IMR-90 (cell line): ENCODE data around the gene UBE2V1. TPM values are rescaled to one million over a fixed set of nuclear protein-coding genes. Genes with fewer than 3 reads are reported as not detected.

Source experiments
- ATAC-seq: fragments of 200-7000 bp; cut with Tn5 transposase; 2 replicates; pipeline ENCODE4 v1.9.1; 2020; ENCODE audit warnings: low read depth, mild to moderate bottlenecking, moderate library complexity
- BruUV-seq: library from RNA; stranded (reverse); fragments of 400-500 nt; replicated peaks from 2 replicates; lab custom pipeline; 2021; lab: Mats Ljungman, UMichigan
- CTCF ChIA-PET: fragments of 300-600 bp; formaldehyde crosslinking; extraction: SDS; loops from one replicate; lab custom pipeline; 2021; ENCODE audit warnings: antibody characterized with exemption; lab: Yijun Ruan, JAX
- POLR2A ChIA-PET: fragments of 300-600 bp; sonication (Branson Sonifier 250); formaldehyde crosslinking; loops from one replicate; lab custom pipeline; 2022; ENCODE audit warnings: antibody characterized with exemption; ENCODE audit not compliant: unreplicated experiment; lab: Charles Lee
- DNase-seq: peaks from one replicate; pipeline ENCODE4 v3.0.0; 2013
- H2AFZ ChIP-seq: replicated peaks from 2 replicates; pipeline ENCODE3; 2013; ENCODE audit warnings: low read length, mild to moderate bottlenecking; ENCODE audit not compliant: poor library complexity
- H2AK5ac ChIP-seq: 2 replicates; pipeline ENCODE4 v1.6.1; 2013; ENCODE audit warnings: low read depth, low read length, inconsistent platforms
- H2AK9ac ChIP-seq: replicated peaks from 2 replicates; pipeline ENCODE3; 2013; ENCODE audit warnings: mild to moderate bottlenecking, low read depth, low read length, moderate library complexity; ENCODE audit not compliant: poor library complexity
- H2BK120ac ChIP-seq: 2 replicates; pipeline ENCODE4 v1.6.1; 2013; ENCODE audit warnings: low read depth, low read length, inconsistent platforms
- H2BK15ac ChIP-seq: 3 replicates; pipeline ENCODE4 v1.6.1; 2013; ENCODE audit warnings: low read depth, low read length, inconsistent platforms
- H2BK20ac ChIP-seq: 2 replicates; pipeline ENCODE4 v1.6.1; 2013; ENCODE audit warnings: low read depth, mild to moderate bottlenecking, inconsistent platforms, low read length, moderate library complexity
- H2BK5ac ChIP-seq: 2 replicates; pipeline ENCODE4 v1.6.1; 2013; ENCODE audit warnings: mild to moderate bottlenecking, low read depth, low read length, inconsistent platforms; ENCODE audit not compliant: poor library complexity, severe bottlenecking
- H3K14ac ChIP-seq: replicated peaks from 2 replicates; pipeline ENCODE4 v1.6.1; 2013; ENCODE audit warnings: low read depth, low read length, inconsistent platforms
- H3K18ac ChIP-seq: 2 replicates; pipeline ENCODE4 v1.6.1; 2013; ENCODE audit warnings: low read depth, low read length, control low read depth
- H3K23ac ChIP-seq: 2 replicates; pipeline ENCODE4 v1.6.1; 2013; ENCODE audit warnings: low read depth, low read length, inconsistent platforms
- H3K27ac ChIP-seq: 2 replicates; pipeline ENCODE4 v1.5.1; 2013; ENCODE audit warnings: mild to moderate bottlenecking, control low read depth, low read length; ENCODE audit not compliant: insufficient read depth
- H3K27me3 ChIP-seq: 2 replicates; pipeline ENCODE4 v1.6.1; 2013; ENCODE audit warnings: low read length; ENCODE audit not compliant: control insufficient read depth, insufficient read depth
- H3K36me3 ChIP-seq: 2 replicates; pipeline ENCODE4 v1.6.1; 2013; ENCODE audit warnings: low read length, mixed read lengths; ENCODE audit not compliant: control insufficient read depth, insufficient read depth
- H3K4ac ChIP-seq: 2 replicates; pipeline ENCODE4 v1.6.1; 2013; ENCODE audit warnings: low read depth, low read length, inconsistent platforms
- H3K4me1 ChIP-seq: 2 replicates; pipeline ENCODE4 v1.6.1; 2013; ENCODE audit warnings: low read length, mixed read lengths; ENCODE audit not compliant: control insufficient read depth, insufficient read depth
- H3K4me2 ChIP-seq: 2 replicates; pipeline ENCODE4 v1.6.1; 2013; ENCODE audit warnings: low read depth, mild to moderate bottlenecking, control low read depth, low read length, moderate library complexity
- H3K4me3 ChIP-seq: 2 replicates; pipeline ENCODE4 v1.5.1; 2013; ENCODE audit warnings: low read depth, mild to moderate bottlenecking, control low read depth, low read length, moderate library complexity; ENCODE audit not compliant: insufficient read depth
- H3K56ac ChIP-seq: 2 replicates; pipeline ENCODE4 v1.6.1; 2013; ENCODE audit warnings: low read length, inconsistent platforms; ENCODE audit not compliant: insufficient read depth; ENCODE audit errors: extremely low read depth
- H3K79me1 ChIP-seq, 2 experiments: 2 replicates each; pipeline ENCODE4 v1.6.1; 2013; ENCODE audit warnings: low read length in 2 of 2, inconsistent platforms in 1 of 2, low read depth in 1 of 2
- H3K9ac ChIP-seq: 2 replicates; pipeline ENCODE4 v1.6.1; 2013; ENCODE audit warnings: low read depth, low read length, control low read depth
- H3K9me1 ChIP-seq: 2 replicates; pipeline ENCODE4 v1.6.1; 2013; ENCODE audit warnings: low read length, inconsistent platforms; ENCODE audit not compliant: insufficient read depth
- H3K9me3 ChIP-seq: 2 replicates; pipeline ENCODE4 v1.6.1; 2013; ENCODE audit warnings: low read length; ENCODE audit not compliant: control insufficient read depth, insufficient read depth
- H4K20me1 ChIP-seq: 2 replicates; pipeline ENCODE4 v1.6.1; 2013; ENCODE audit warnings: low read length, inconsistent platforms; ENCODE audit not compliant: insufficient read depth
- H4K5ac ChIP-seq: 2 replicates; pipeline ENCODE4 v1.6.1; 2013; ENCODE audit warnings: mild to moderate bottlenecking, low read depth, low read length, control low read depth
- H4K8ac ChIP-seq, 2 experiments: 2 replicates each; pipeline ENCODE4 v1.6.1; 2013; ENCODE audit warnings: low read depth in 2 of 2, low read length in 2 of 2, control low read depth in 1 of 2, inconsistent platforms in 1 of 2
- H4K91ac ChIP-seq: 2 replicates; pipeline ENCODE4 v1.6.1; 2013; ENCODE audit warnings: low read depth, low read length, inconsistent platforms; ENCODE audit not compliant: insufficient read depth
- CHD1 ChIP-seq: IDR thresholded peaks from 2 replicates; pipeline ENCODE4 v1.6.1; 2012; ENCODE audit warnings: low read depth, low read length, improper control_type of control experiment
- MXI1 ChIP-seq: IDR thresholded peaks from 2 replicates; pipeline ENCODE4 v1.6.1; 2012; ENCODE audit warnings: low read depth, mild to moderate bottlenecking, low read length, moderate library complexity, borderline replicate concordance
- NFE2L2 ChIP-seq: fragments of 150-350 bp; IDR thresholded peaks from 2 replicates; pipeline ENCODE4 v1.6.1; 2016; ENCODE audit warnings: low read depth, mild to moderate bottlenecking, low read length
- RAD21 ChIP-seq: IDR thresholded peaks from 2 replicates; pipeline ENCODE4 v1.6.1; 2012; ENCODE audit warnings: low read length, improper control_type of control experiment
- WGBS, 2 experiments: methylation state at CpG; one replicate each; pipeline versions ENCODE4 v1.1.5 to v1.1.7; 2013; ENCODE audit warnings: missing lambda C conversion rate in 2 of 2; ENCODE audit not compliant: insufficient read length in 1 of 2; ENCODE audit errors: extremely low coverage in 2 of 2; 5-methylcytosine and 5-hydroxymethylcytosine counted together
- dilution Hi-C: fragments of 300-500 bp; cut with HindIII; formaldehyde crosslinking; loops from one replicate; pipeline ENCODE4 v1.14.3; 2018; ENCODE audit warnings: low sequenced_read_pairs; ENCODE audit not compliant: unreplicated experiment
- in situ Hi-C: fragments of 300-500 bp; cut with MboI; formaldehyde crosslinking; loops from 3 replicates; pipeline ENCODE4 v1.14.3; 2019; ENCODE audit warnings: low sequenced_read_pairs, inconsistent platforms, mixed read lengths
- intact Hi-C: fragments of 100-400 bp; cut with micrococcal nuclease; formaldehyde crosslinking; loops from 2 replicates; pipeline ENCODE4 v1.10.0; 2022
- polyA plus RNA-seq, 3 experiments: library from polyadenylated mRNA; depleted of rRNA; stranded (reverse); fragments of >200 nt; gene quantifications; 2 replicates each; pipeline ENCODE4 v1.2.3, GENCODE V29; 2012; ENCODE audit warnings: low replicate concordance in 1 of 3
- total RNA-seq: library from RNA; depleted of rRNA; stranded (reverse); fragments of >200 nt; gene quantifications from 2 replicates; pipeline ENCODE4 v1.2.3, GENCODE V29; 2012
- TF ChIP-seq, protein P1 (sequence below): fragments of 150-350 bp; IDR thresholded peaks from 2 replicates; pipeline ENCODE4 v1.6.1; 2016; ENCODE audit warnings: low read depth, mild to moderate bottlenecking, low read length, moderate library complexity, borderline replicate concordance

The UBE2V1 gene
- total and polyA plus RNA-seq, 2 of the 4 experiments (the other 2 are of a cell fraction) = 20.1 to 138 TPM

DNA sequence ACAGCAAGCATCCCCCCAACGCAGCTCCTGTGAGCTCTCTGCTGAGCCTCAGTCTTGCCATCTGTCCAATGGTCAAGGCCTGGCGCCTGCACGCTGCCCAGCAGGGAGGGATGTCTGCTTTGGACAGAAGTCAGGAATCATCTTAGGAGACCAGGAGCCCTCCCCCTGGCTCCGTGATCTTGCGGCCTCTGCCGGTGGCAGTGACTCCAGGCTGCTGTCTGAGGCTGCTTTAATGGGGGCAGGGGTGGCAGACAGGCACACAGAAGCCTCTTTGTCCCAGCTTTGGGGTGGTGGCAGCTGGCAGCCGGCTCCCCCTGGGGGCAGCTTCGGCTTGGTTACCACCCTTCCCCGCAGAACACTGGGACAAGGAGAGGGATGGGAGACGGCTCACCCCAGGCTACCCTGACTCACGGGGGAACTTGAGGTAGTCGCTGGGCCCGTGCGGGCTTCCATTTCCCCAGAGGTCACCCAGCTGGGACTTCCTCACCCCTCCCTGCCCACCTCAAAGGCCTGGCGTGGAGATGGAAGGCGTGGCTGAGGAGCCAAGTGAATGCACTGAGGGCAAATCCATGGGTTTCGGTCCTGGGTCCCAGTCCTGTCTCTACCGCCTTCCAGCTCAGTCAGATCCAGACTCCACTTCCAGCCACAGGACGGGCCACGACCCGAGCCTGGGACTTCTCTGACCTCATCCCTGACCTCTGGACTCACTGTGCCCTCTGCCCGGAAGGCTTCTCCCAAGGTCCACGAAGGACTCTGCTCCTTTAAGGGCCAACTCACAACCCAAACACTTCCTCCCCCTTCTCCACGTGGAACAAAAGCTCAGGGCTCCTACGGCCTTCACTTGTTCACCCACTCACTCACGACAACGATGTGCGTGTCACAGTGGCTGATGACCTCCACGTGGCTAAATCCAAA lies 25.8 kb upstream of the UBE2V1 start:
- Histone ChIP-seq H3K4me2 (no peak overlapping the region), H2AFZ (no peak overlapping the region), H4K91ac (no peak overlapping the region), H3K18ac (no peak overlapping the region), H2BK120ac (no peak overlapping the region), H3K4ac (no peak overlapping the region), H3K23ac (no peak overlapping the region), H3K56ac (no peak overlapping the region), H3K14ac (no peak overlapping the region; the same call in 1 of the 2 replicates), H2AK9ac (peak overlapping the region; percentile 40), H2AK5ac (peak overlapping the region; percentile 43; the same call in 1 of the 2 replicates), H4K8ac (no peak overlapping the region), H3K9ac (no peak overlapping the region), H3K79me1 (peaks cover 42 to 91% of the 10 kb centered on the region in 2 experiments), H3K9me1 (peaks cover 30% of the 10 kb centered on the region), H3K27me3 (no peaks in the 10 kb centered on the region), H4K20me1 (peaks cover 47% of the 10 kb centered on the region), H3K4me1 (peaks cover 12% of the 10 kb centered on the region), H3K27ac (no peak overlapping the region), H2BK5ac (no peak overlapping the region), H3K9me3 (no peaks in the 10 kb centered on the region), H3K36me3 (peaks cover 55% of the 10 kb centered on the region), H2BK20ac (no peak overlapping the region), H3K4me3 (no peak overlapping the region), H4K5ac (no peak overlapping the region), H2BK15ac (no peak overlapping the region)
- no peak for TF ChIP-seq CHD1
- TF ChIP-seq MXI1 = no peak
- TF ChIP-seq NFE2L2 = no peak
- no peak for TF ChIP-seq RAD21
- TF ChIP-seq, protein P1, sequence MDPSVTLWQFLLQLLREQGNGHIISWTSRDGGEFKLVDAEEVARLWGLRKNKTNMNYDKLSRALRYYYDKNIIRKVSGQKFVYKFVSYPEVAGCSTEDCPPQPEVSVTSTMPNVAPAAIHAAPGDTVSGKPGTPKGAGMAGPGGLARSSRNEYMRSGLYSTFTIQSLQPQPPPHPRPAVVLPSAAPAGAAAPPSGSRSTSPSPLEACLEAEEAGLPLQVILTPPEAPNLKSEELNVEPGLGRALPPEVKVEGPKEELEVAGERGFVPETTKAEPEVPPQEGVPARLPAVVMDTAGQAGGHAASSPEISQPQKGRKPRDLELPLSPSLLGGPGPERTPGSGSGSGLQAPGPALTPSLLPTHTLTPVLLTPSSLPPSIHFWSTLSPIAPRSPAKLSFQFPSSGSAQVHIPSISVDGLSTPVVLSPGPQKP = no peak
- intact Hi-C loops (no loop called here), dilution Hi-C loops (no loop called here), in situ Hi-C loops (no loop called here)
- WGBS, 2 experiments = 92% methylated on average over 15 of the region's 29 CpGs; no CpG with 5 or more reads in 1 of the 2 experiments
- CTCF ChIA-PET = interaction anchor here (0.7 kb wide), 1 partner anchor 18 kb away, joined by 3 read pairs; no protein-coding TSS in a partner anchor
- POLR2A ChIA-PET = interaction anchor here (0.6 kb wide), 2 partner anchors 11 to 372 kb away, joined by 7 to 8 read pairs; partner anchors contain the start of gene PTPN1
- no peak for DNase-seq
- BruUV-seq = no TSS peak
- no peak for ATAC-seq
